Measurements from ENCODE around the gene TRMT61B. TPM values are rescaled to one million over a fixed set of nuclear protein-coding genes. Genes with fewer than 3 reads are reported as not detected.

Gene TRMT61B
- total and polyA plus RNA-seq, 2 donors from 2014 or later, result 14.4 to 18.4 TPM

DNA sequence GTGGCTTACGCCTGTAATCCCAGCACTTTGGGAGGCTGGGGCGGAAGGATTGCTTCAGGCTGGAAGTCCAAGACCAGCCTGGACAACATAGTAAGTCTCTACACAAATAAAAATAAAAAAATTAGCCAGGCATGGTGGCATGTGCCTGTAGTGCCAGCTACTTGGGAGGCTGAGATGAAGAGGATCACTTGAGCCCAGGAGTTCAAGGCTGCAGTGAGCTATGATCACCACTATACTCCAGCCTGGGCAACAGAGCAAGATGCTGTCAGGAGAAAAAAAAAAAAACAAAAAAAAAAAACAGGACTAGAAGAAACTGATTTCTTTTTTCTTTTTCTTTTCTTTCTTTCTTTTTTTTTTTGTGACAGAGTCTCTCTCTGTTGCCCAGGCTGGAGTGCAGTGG lies 45.9 kb downstream of the TRMT61B start:
- Histone ChIP-seq H3K27ac (ENCODE audit: low read depth in 2 of 2, low read length in 2 of 2) (no peak overlapping the region), H3K4me1 (ENCODE audit: control insufficient read depth in 2 of 3, insufficient read depth in 2 of 3, low read depth in 1 of 3, low read length in 3 of 3) (no peaks in the 10 kb centered on the region), H3K9ac (ENCODE audit: low read length in 3 of 3) (no peak overlapping the region), H3K9me3 (ENCODE audit: control insufficient read depth in 2 of 3, insufficient read depth in 1 of 3, low read length in 3 of 3) (no peaks in the 10 kb centered on the region), H3K36me3 (ENCODE audit: control insufficient read depth in 2 of 3, insufficient read depth in 3 of 3, low read length in 3 of 3) (no peaks in the 10 kb centered on the region), H3K27me3 (ENCODE audit: control insufficient read depth, insufficient read depth, low read length) (no peaks in the 10 kb centered on the region), H3K4me3 (ENCODE audit: low read length in 3 of 3) (no peak overlapping the region)
- DNase-seq (no peak), FAIRE-seq (no peak)
- intact Hi-C loops (cut with DNase I), result no loop called here
- TF ChIP-seq, protein P1, sequence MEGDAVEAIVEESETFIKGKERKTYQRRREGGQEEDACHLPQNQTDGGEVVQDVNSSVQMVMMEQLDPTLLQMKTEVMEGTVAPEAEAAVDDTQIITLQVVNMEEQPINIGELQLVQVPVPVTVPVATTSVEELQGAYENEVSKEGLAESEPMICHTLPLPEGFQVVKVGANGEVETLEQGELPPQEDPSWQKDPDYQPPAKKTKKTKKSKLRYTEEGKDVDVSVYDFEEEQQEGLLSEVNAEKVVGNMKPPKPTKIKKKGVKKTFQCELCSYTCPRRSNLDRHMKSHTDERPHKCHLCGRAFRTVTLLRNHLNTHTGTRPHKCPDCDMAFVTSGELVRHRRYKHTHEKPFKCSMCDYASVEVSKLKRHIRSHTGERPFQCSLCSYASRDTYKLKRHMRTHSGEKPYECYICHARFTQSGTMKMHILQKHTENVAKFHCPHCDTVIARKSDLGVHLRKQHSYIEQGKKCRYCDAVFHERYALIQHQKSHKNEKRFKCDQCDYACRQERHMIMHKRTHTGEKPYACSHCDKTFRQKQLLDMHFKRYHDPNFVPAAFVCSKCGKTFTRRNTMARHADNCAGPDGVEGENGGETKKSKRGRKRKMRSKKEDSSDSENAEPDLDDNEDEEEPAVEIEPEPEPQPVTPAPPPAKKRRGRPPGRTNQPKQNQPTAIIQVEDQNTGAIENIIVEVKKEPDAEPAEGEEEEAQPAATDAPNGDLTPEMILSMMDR (IDR thresholded peaks at IDR 0.05; ENCODE audit: borderline replicate concordance, extremely low read depth, insufficient read depth), result no peak

DNA sequence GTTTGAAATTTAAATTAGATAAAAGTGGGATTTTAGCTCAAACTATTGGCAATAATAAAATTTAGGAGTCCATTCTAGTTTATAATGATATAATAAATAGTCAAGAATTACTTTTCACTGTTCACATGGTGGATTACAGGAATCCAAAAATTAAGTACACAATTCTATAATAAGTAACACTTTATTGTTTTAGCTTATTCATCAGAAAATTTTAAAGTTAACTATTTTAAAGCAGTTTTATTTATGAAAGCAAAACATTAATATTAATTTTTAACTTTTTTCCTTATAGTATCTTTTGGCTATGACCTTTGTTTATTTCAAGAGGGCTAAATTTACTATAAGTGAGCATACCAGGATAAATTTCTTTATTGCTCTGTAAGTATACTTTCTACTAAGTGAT lies 48.1 kb downstream of the TRMT61B start:
- intact Hi-C loops (cut with DNase I), result no loop called here

GRCh38 chr2:28821295-28821958 lies 48.7 kb downstream of the TRMT61B start:
- H3K36me3 ChIP-seq (ENCODE audit: control insufficient read depth in 2 of 3, insufficient read depth in 3 of 3, low read length in 3 of 3), result no peaks in the 10 kb centered on the region

More for the DNA sequence above, 48.1 kb downstream of the TRMT61B start:
- FAIRE-seq, result peak; percentile 3
- H3K36me3 ChIP-seq (ENCODE audit: control insufficient read depth in 2 of 3, insufficient read depth in 3 of 3, low read length in 3 of 3), result no peaks in the 10 kb centered on the region
- no peaks in the 10 kb centered on the region for H3K27me3 ChIP-seq (ENCODE audit: control insufficient read depth, insufficient read depth, low read length)
- TF ChIP-seq, protein P1 (IDR thresholded peaks at IDR 0.05; ENCODE audit: borderline replicate concordance, extremely low read depth, insufficient read depth), result no peak
- no peak overlapping the region for H3K4me3 ChIP-seq (ENCODE audit: low read length in 3 of 3)
- DNase-seq, result no peak
- H3K9ac ChIP-seq (ENCODE audit: low read length in 3 of 3), result no peak overlapping the region
- H3K27ac ChIP-seq (ENCODE audit: low read depth in 2 of 2, low read length in 2 of 2), result no peak overlapping the region
- no peaks in the 10 kb centered on the region for H3K4me1 ChIP-seq (ENCODE audit: control insufficient read depth in 2 of 3, insufficient read depth in 2 of 3, low read depth in 1 of 3, low read length in 3 of 3)
- no peaks in the 10 kb centered on the region for H3K9me3 ChIP-seq (ENCODE audit: control insufficient read depth in 2 of 3, insufficient read depth in 1 of 3, low read length in 3 of 3)

More at GRCh38 chr2:28821295-28821958, 48.7 kb downstream of the TRMT61B start:
- TF ChIP-seq, protein P1 (IDR thresholded peaks at IDR 0.05; ENCODE audit: borderline replicate concordance, extremely low read depth, insufficient read depth), result peak; percentile 63
- DNase-seq (peak in 3 of 5 donors; percentile 64 to 73 (median 68)), FAIRE-seq (peak; percentile 45)
- no peaks in the 10 kb centered on the region for H3K9me3 ChIP-seq (ENCODE audit: control insufficient read depth in 2 of 3, insufficient read depth in 1 of 3, low read length in 3 of 3)
- H3K27me3 ChIP-seq (ENCODE audit: control insufficient read depth, insufficient read depth, low read length), result no peaks in the 10 kb centered on the region
- H3K27ac ChIP-seq (ENCODE audit: low read depth in 2 of 2, low read length in 2 of 2), result no peak overlapping the region
- H3K4me3 ChIP-seq (ENCODE audit: low read length in 3 of 3), result no peak overlapping the region
- H3K9ac ChIP-seq (ENCODE audit: low read length in 3 of 3), result no peak overlapping the region
- intact Hi-C loops (cut with DNase I), result no loop called here
- no peaks in the 10 kb centered on the region for H3K4me1 ChIP-seq (ENCODE audit: control insufficient read depth in 2 of 3, insufficient read depth in 2 of 3, low read depth in 1 of 3, low read length in 3 of 3)

All from kidney (tissue), 14 donors.